Activated T-cell treated with anti-CD3 and anti-CD28 coated beads for 48 hours (primary cell): ENCODE data around the gene ZC3H7A.

Experiments
- DNase-seq: peaks from one replicate; pipeline ENCODE4 v3.0.0-alpha.2; 2020; ENCODE audit warnings: low read depth

ZC3H7A gene

DNA sequence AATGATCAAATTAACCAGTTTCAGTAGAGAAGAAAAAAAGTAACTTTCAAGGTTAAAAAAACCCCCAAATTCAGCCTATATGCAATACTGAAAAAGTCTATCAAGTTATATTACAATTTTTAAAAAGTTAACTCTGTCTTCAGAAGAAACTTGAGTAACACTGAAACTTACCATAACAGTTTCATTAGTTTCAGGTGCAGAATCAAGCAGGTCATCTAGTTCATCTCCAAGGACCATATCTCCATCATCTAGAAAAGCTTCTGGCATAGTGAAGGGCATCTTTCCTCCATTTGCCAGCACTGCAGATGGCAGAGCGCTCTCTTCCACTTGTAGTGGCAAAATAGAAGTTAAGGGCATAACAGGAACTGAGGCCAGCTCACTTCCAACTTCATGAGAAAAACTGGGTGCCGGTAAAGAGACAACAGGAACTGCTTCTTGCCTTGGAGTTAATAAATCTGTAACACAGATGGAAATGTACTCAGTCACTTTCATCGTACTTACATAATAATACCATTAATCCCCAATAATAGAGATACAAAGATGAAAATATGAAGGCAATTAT lies 22.9 kb downstream of the ZC3H7A start:
- DNase-seq: no peak

- no peak for DNase-seq
Measured at GRCh38 chr16:11768849-11769248, 28.2 kb downstream of the ZC3H7A start.

- no peak for DNase-seq
Measured at GRCh38 chr16:11762431-11762830, 34.6 kb downstream of the ZC3H7A start.

DNA sequence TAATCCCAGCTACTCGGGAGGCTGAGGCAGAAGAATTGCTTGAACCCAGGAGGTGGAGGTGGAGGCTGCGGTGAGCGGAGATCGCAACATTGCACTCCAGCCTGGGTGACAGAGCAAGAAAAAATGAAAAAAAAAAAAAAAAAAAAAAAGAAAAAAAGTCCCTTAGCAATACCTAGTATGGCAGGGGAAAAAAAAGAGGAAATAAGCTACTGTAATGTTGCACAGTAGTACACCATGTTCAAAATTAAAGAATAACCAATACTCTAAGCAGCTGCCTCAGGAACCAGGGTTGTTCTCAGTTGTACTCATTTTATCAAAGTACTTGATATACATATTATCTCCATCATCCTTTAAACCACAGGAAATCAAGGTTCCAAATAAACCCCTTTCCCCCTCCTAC lies 37.1 kb downstream of the ZC3H7A start:
- DNase-seq: no peak

GRCh38 chr16:11759163-11759834 lies 37.8 kb downstream of the ZC3H7A start:
- DNase-seq: no peak

- DNase-seq: no peak
Measured at GRCh38 chr16:11757671-11758545, 39.1 kb downstream of the ZC3H7A start.

DNA sequence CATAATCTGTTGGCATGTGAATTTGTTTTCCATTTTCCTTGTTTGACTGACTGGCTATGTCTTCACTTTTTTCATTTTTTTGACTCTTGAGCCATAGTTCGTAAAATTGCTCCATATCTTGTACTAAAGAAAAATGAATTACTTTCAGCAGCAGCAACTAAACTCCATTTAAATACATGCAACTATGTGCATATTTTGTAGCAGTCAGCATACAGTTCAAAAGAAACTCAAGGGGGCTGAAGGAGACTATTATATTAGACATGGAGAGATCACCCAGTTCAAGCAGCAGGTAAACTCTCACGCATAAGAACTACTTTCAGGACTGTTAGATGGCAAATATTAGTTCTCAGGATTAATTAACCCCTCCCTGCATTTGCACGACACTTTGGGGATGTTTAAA lies 40.8 kb downstream of the ZC3H7A start:
- no peak for DNase-seq

DNA sequence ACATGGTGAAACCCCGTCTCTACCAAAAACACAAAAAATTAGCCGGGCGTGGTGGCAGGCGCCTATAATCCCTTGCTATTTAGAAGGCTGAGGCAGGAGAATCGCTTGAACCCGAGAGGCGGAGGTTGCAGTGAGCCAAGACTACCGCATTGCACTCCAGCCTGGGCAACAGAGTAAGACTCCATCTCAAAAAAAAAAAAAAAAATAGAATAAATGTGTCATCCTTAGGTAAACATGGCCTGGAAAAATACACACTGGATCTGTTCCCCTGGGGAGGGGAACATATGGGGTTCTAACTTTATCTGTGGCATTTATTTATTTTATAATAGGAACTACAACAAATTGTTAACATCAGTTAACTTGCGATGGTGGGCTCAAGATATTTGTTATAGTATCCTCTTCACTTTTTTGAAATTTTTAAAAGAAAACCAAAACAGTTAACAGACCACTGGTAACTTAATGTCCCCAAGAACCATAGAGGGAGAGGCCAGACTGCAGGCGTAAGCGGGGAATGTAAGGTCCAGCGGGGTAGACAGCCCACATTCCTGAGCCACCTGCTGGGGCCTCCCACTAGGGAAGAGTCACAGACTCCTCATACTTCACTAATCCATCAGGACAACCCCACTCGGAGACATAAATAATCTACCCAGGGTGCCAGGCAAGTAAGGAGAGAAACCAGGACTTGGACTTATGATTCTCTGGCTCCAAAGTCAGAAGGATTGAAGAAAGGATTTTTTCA lies 41.9 kb downstream of the ZC3H7A start:
- DNase-seq: no peak

GRCh38 chr16:11752856-11753255 lies 44.2 kb downstream of the ZC3H7A start:
- DNase-seq: no peak

GRCh38 chr16:11750056-11750455 lies 47.0 kb downstream of the ZC3H7A start:
- no peak for DNase-seq

GRCh38 chr16:11748404-11749254 lies 48.4 kb downstream of the ZC3H7A start:
- DNase-seq: no peak

DNA sequence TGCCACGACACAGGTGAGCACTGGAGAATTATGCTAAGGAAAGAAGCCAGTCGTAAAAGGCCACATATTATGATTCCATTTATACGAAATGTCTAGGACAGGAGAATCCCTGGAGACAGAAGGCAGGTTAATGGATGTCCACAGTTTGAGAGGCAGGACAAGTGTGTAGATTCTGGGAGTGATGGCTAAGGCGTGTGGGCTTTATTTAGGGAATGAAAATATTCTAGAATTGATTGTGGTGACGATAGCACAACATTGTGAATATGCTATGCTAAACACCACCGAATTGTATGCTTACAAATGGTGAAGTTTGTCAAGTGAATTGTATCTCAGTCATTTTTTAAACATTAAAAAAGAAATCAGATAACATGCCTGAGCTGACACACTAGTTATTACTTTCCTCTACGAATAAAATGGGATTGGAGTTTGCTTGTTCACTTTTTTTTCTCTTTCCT lies 49.1 kb downstream of the ZC3H7A start:
- DNase-seq: no peak

DNA sequence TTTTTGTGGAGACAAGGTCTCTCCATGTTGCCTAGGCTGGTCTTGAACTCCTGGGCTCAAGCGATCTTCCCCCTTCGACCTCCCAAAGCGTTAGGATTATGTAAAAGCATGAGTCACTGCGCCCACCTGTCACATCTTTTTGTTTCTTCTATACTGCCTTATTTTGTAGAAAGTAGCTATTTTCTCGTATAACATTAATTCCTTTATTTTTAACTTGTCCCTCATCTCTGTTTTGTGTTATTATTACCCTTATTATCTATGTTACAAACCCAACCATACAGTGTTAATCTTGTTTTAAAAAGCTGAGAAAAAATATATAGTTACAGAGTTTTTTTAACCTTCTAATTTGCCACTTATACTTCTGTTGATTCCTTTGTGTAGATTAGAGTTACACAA lies 53.0 kb downstream of the ZC3H7A start:
- DNase-seq: no peak

- DNase-seq: peak; percentile 6
Measured at GRCh38 chr16:11743308-11744074, 53.6 kb downstream of the ZC3H7A start.

DNA sequence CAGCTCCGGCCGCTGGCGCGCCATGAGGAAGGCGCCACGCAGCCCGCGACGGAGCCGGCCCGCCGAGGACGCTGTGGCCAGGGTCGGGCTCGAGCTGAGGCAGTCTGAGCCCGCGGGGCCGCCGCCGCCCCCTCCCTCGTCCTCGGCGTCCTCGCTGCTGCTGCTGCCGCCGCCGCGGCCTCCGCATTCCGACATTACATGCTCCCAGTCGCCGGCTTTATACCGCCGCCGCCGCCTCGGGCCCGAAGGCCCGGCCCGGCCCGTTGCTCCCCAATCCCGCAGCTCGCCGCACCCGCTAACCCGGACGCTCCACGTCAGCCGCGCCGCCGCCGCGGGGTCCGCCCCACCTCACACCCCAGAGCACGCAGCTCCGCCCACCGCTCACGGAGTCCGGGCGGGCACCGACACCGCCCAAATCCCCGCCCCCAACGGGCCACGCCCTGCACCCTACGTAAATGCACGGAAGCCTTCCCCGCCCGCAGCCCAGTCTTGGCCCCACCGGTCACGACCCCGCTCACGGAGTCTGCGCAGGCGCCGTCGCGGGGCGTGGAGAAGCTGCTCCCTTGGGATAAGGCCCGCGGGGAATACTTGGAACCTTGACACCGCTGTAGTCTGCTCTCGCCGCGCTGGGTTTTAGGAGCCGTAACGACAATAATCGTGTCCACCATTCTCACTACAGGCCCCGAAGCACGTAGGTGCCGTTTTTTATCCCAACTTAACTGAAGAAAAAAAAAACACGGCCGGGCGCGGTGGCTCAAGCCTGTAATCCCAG lies 54.3 kb downstream of the ZC3H7A start, which contains the start of gene TXNDC11:
Gene TXNDC11 (minus strand): TSS at position 322 of the 772 bp plus-strand sequence. CDS start 127 bp downstream, at position 195.
- peak; percentile 100 for DNase-seq

GRCh38 chr16:11742093-11742535 lies 54.9 kb downstream of the ZC3H7A start:
- no peak for DNase-seq

- DNase-seq: no peak
Measured at GRCh38 chr16:11740567-11740966, 56.5 kb downstream of the ZC3H7A start.

- no peak for DNase-seq
Measured at GRCh38 chr16:11738742-11739544, 58.1 kb downstream of the ZC3H7A start.

- DNase-seq: no peak
Measured at GRCh38 chr16:11737713-11738112, 59.3 kb downstream of the ZC3H7A start.
